Right renal cortex interstitium (tissue), 3 donors: ENCODE measurements around the gene PLG. TPM values are rescaled to one million over a fixed set of nuclear protein-coding genes. Genes with fewer than 3 reads are reported as not detected.

Experiments
- polyA plus RNA-seq, 3 donors: library from polyadenylated mRNA; unstranded; fragments of 120-200 nt; gene quantifications; one replicate each; pipeline ENCODE4 v1.2.1, GENCODE V29; 2013; ENCODE audit not compliant: insufficient read length in 3 of 3

The PLG gene
- polyA plus RNA-seq, 3 donors: 2.2 to 27.4 (median 15.5) TPM

Other genes with a start within 250 kb of the PLG start
- under 1 TPM; 0.28 to 0.32 (median 0.28) TPM for gene LPA, start 38.0 kb upstream of the PLG start, polyA plus RNA-seq